Measurements from ENCODE around the gene EYA2.

EYA2 gene

DNA sequence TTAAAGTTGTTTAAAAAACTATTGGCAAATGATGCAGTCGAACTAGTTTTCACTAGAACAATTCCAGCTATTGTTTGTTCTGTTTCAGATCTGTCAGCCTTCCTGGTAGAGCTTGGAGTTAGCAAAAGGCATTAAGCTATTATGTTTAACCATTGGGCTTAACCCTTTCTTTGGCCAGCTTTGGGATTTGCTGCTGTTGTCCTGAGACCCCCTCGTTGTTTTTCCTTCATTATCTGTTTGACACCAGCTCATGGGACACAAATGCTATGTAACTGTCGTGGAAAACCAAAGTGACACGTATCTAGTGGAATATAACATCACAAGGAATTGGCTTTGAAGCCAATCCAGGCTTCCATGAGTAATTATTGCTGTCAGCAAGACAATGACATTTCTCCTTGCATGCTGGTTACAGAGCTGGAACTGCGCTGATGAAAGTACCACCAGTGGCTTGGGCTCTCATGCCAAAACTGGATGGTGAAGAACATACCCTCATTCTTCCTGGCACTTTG is 96.0 kb downstream of the EYA2 start:
- TF ChIP-seq, protein P1, sequence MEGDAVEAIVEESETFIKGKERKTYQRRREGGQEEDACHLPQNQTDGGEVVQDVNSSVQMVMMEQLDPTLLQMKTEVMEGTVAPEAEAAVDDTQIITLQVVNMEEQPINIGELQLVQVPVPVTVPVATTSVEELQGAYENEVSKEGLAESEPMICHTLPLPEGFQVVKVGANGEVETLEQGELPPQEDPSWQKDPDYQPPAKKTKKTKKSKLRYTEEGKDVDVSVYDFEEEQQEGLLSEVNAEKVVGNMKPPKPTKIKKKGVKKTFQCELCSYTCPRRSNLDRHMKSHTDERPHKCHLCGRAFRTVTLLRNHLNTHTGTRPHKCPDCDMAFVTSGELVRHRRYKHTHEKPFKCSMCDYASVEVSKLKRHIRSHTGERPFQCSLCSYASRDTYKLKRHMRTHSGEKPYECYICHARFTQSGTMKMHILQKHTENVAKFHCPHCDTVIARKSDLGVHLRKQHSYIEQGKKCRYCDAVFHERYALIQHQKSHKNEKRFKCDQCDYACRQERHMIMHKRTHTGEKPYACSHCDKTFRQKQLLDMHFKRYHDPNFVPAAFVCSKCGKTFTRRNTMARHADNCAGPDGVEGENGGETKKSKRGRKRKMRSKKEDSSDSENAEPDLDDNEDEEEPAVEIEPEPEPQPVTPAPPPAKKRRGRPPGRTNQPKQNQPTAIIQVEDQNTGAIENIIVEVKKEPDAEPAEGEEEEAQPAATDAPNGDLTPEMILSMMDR (IDR thresholded peaks at IDR 0.05; ENCODE audit: low read depth, low read length): no peak
- no peak for DNase-seq (ENCODE audit: extremely low read depth, low read depth)

DNA sequence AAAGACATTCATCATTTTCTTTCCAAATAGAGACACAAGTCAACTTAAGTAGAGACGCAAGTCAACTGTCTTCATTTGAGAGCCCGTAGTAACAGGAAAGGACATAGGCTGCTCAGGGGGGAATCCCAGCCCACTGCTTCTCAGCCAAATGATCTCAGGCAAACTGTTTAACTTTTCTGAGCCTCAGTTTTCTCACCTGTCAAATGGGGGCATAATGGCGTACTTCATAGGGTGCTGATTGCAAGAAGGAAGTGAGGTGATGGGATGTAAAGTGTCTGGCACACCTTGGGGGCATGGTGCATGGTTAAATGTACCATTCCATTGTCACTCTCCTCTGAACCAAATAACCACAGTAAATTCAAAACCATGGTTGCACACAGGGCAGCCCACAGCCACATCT is 96.5 kb downstream of the EYA2 start:
- no peak for DNase-seq (ENCODE audit: extremely low read depth, low read depth)
- TF ChIP-seq, protein P1 (IDR thresholded peaks at IDR 0.05; ENCODE audit: low read depth, low read length): no peak

DNA sequence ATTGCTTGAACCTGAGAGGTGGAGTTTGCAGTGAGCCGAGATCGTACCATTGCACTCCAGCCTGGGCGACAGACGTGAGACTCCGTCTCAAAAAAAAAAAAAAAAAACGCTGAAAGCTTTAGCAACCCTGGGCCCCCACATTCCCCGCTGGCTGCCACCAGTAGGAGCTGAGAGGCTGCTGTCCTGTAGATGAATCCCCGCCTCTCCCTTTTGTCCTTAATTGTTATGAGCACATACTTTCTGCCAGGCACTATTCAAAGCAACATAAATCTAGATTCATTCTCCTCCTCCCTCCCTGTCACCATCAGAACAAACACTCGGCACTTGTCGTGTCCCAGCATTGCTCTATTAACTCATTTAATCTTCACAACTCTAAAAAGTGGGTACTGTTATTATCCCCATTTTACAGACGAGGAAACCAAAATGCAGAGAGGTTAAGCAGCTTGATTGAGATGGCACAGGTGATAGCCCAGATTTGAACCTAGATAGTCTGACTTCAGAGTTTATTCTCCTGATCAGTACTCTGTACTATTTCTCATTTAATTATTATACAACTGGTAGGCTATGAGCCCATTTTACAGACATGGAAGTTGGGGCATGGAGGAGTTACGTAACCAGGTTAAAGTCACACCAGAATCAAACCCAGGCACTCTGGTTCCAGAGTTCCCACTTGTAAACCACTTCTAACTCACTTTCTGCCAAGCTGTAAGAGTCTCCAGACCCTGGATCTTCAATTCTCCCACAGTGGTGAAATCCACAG is 97.4 kb downstream of the EYA2 start:
- no peak for DNase-seq (ENCODE audit: extremely low read depth, low read depth)
- TF ChIP-seq, protein P1 (IDR thresholded peaks at IDR 0.05; ENCODE audit: low read depth, low read length): no peak

DNA sequence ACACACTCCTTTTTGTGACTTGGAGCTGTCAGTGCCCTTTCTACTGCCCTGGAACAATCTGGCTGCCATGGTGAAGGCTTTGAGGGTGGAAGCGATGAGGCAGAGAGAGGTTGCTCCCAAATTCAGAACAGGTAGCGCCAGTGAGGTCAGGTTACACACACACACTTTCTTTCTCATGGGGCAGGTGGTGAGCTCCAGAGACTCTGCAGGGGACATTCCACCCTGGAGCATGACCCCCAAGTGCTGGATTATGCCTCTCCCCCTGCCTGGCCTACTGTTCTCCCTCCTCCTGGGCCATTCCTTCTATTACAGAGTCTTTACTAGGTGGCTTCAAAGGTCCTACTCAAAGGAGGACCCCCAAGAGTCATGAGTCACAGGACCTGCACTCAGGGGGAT is 98.0 kb downstream of the EYA2 start:
- TF ChIP-seq, protein P1 (IDR thresholded peaks at IDR 0.05; ENCODE audit: low read depth, low read length): no peak
- no peak for DNase-seq (ENCODE audit: extremely low read depth, low read depth)

DNA sequence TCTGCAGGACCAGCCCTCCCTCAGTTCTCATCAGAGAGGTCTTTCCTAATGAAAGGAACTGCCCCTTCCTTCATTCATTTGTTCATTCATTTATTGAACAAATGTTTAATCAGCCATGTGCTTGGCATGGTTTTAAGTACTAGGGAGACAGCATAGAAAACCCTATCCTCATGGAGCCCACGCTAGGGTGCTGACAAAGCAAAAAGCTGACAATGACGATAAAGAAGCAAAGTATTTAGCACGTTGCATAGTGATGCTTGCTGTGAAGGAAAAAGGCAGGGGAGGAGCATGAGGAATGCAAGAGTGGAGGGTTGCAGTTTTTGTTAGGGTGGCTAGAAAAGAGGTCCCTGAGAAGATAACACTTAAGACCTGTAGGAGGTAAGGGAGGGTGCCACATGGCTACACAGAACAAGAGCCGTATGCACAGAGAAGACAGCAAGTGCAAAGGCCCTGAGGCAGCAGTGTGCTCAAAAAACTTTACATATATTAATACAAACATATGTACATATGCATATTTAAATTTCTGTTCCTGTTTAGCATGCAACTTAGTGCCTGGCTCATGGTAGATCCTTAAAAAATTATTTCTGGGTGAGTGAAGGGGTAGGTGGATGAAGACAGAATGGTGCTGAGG is 98.9 kb downstream of the EYA2 start:
- DNase-seq (ENCODE audit: extremely low read depth, low read depth): no peak
- TF ChIP-seq, protein P1 (IDR thresholded peaks at IDR 0.05; ENCODE audit: low read depth, low read length): no peak

DNA sequence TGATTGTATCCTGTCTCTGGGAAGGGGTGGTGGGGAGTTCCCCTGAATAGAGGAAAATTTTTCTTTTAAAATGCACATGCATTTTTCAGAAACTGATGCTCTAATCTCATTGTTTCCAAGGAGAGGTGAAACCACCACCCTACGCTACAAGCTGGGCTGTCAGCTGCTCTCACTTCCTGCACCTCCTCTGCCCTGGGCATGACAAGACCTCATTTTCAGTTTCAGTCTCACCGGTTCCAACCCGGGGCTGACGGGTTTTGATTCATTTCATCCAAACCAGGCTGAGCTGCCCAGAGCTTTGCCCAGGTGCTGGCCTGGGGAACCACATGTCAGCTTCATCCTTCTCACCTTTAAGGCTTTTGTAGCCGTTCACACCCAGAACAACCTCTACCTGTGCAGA is 99.7 kb downstream of the EYA2 start:
- no peak for DNase-seq (ENCODE audit: extremely low read depth, low read depth)
- TF ChIP-seq, protein P1 (IDR thresholded peaks at IDR 0.05; ENCODE audit: low read depth, low read length): no peak

DNA sequence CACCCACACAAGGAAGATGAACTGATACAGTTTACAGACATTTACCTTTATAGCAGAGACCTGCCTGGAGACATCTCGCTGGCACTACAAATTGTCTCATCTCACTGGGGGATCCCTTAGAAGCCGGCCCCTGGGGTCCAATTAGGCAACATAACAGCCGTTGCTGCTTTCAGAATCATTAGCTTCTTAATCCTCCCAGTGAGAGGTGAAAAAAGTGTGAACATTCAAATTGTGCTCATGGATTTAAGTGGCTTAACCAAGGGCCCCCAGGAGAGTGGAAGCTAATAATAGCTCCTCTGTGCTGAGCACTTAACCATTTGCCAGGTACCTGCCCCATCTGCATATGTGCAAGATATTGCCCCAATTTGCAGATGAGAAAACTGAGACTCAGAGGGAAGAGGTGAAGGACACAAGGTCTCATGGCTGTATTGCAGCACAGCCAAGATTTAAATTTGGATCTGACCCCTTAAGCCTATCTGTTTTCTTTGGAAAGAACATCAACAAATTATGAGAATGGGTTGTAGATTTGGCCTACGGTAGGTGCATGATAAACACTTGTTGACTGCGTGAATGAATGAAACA is 101.0 kb downstream of the EYA2 start:
- DNase-seq (ENCODE audit: extremely low read depth, low read depth): no peak
- TF ChIP-seq, protein P1 (IDR thresholded peaks at IDR 0.05; ENCODE audit: low read depth, low read length): no peak

Measured in AG09319 (cell line).